Uterine smooth muscle cell (primary cell): ENCODE measurements around the gene UBE2F. TPM values are rescaled to one million over a fixed set of nuclear protein-coding genes. Genes with fewer than 3 reads are reported as not detected.

Experiments
- total RNA-seq: library from RNA; depleted of rRNA; stranded (reverse); fragments of >200 nt; gene quantifications from 2 replicates; pipeline ENCODE4 v1.2.3, GENCODE V29; 2014

UBE2F gene, protein sequence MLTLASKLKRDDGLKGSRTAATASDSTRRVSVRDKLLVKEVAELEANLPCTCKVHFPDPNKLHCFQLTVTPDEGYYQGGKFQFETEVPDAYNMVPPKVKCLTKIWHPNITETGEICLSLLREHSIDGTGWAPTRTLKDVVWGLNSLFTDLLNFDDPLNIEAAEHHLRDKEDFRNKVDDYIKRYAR
- 55.9 and 68.2 TPM in 2 replicates for total RNA-seq

DNA sequence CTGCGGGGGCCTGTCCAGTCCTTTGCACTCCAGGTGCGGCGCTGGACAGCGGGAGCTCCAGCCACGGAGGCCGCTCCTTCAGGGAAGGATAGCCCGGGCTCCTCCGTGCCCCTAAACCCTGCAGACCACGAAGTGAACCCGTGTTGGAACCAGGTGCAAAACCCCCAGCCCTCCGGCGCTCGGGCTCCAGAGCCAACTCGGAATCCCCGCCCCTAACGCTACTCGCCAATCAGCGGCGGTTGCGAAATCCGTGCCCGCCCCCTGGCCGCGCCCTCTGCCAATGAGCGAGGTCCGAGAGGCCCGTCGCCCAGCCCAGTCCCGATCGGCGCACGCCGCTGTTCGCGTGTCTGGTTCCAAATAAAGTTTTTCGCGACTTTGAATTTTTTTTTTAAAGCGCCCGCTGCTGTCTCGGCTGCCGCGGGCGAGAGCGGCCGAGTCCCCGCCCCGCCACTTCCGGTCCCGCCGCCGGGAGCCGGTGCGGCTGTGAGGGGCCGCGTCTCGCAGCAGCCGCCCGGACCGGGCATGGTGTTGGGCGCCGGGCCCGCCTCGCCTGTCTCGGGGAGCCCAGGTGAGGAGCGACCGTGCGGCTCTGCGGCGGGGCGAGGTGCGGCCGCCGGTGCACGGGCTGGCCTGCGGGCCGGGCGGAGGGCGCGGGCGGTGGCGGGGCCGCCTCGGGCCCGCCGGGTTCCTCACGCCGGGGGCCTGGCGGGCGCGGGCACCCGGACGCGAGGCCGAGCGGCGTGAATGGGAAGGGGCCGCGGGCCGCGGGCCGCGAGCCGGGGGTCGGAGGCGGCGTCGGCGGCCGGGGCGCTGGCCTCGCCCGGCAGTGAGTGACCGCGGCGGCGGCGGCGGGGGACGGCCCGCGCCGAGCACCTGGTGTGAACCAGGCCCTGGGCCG lies at the start of gene UBE2F:
Gene UBE2F, plus strand, starts transcription at position 450 of the 898 bp plus-strand sequence. CDS start 6,094 bp downstream, outside the sequence.

DNA sequence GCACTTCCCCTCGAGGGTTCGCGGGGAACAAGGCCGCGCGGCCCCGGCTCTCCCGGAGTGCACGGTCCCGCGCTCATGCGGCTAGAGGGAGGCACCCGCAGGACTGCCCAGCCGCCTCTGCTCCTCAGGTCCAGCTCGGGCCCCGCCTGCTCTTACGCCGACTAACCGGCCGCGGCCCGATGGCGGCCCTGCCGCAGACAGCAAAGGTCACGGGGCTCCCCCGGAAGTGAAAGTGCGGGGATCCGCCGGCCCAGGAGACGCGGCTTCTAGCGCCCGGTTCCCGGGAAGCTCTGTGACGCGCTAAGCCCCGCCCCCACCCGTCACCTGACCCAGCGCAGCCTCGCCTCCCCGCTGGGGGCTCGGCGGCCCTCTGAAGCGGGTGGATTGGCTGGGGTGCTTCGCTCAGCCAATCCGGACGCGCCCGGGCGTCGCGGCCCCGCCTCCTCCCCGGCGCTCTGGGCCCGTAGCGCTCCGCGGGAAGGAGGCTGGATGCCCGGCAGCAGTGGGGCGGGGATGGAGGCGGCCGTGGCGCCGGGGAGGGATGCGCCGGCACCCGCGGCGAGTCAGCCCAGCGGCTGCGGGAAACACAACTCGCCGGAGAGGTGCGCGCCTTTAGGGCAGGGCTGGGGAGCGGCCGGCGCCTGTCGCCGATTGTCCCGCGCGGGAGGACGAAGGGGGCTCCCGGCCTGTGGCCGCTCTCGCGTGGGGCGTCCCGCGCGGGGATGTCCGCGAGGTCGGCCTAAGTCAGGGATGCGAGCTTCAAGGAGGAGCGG lies 93.9 kb downstream of the UBE2F start, which contains the start of gene SCLY:
Gene SCLY, plus strand, starts transcription at position 460 of the 773 bp plus-strand sequence. Its CDS starts 54 bp downstream, at position 514.

Other genes starting within 250 kb of the UBE2F start
- 0.25 and 0.33 TPM in 2 replicates for gene RBM44, start 168.2 kb upstream of the UBE2F start, total RNA-seq
- 13.1 and 40.0 TPM in 2 replicates for gene RAMP1, start 107.4 kb upstream of the UBE2F start, total RNA-seq
- 15.9 and 17.8 TPM in 2 replicates for gene SCLY, start 94.0 kb downstream of the UBE2F start, total RNA-seq
- 4.5 and 9.2 TPM in 2 replicates for gene ESPNL, start 133.3 kb downstream of the UBE2F start, total RNA-seq
- 0.62 TPM in 1 of 2 replicates, not detected in the other for gene KLHL30, start 171.7 kb downstream of the UBE2F start, total RNA-seq
- 2.1 and 3.1 TPM in 2 replicates for gene ERFE, start 192.0 kb downstream of the UBE2F start, total RNA-seq
- 22.8 and 26.9 TPM in 2 replicates for gene ILKAP, start 236.7 kb downstream of the UBE2F start, total RNA-seq